OCI-LY7 (cell line): Measurements from ENCODE around the gene WDR31. TPM values are rescaled to one million over a fixed set of nuclear protein-coding genes. Genes with fewer than 3 reads are reported as not detected.

Source experiments
- BruUV-seq: library from RNA; stranded (reverse); fragments of 400-500 nt; replicated peaks from 2 replicates; lab custom pipeline; 2021; lab: Mats Ljungman, UMichigan
- CTCF ChIA-PET: fragments of 300-600 bp; sonication (Branson Sonifier 250); formaldehyde crosslinking; loops from one replicate; lab custom pipeline; 2022; ENCODE audit warnings: antibody characterized with exemption; ENCODE audit not compliant: unreplicated experiment; lab: Charles Lee
- POLR2A ChIA-PET: fragments of 300-600 bp; sonication (Branson Sonifier 250); formaldehyde crosslinking; loops from one replicate; lab custom pipeline; 2022; ENCODE audit warnings: antibody characterized with exemption; lab: Charles Lee
- DNase-seq: peaks from one replicate; pipeline ENCODE4 v3.0.0-alpha.2; 2015; ENCODE audit warnings: low spot score
- H2AFZ ChIP-seq: fragments of 200-600 bp; sonication (generic), shearing (Covaris generic); 2 replicates; pipeline ENCODE4 v1.6.1; 2014; ENCODE audit warnings: mild to moderate bottlenecking, antibody characterized with exemption, low read length, moderate library complexity
- H3K27ac ChIP-seq: fragments of 200-600 bp; sonication (generic); 2 replicates; pipeline ENCODE4 v1.5.1; 2014; ENCODE audit warnings: mixed run types, low read depth, mild to moderate bottlenecking, moderate library complexity, low read length, inconsistent platforms; ENCODE audit not compliant: poor library complexity, severe bottlenecking
- H3K36me3 ChIP-seq: fragments of 200-600 bp; sonication (generic); 2 replicates; pipeline ENCODE4 v1.6.1; 2014; ENCODE audit warnings: mild to moderate bottlenecking, antibody characterized with exemption, low read length, moderate library complexity, mixed read lengths; ENCODE audit not compliant: insufficient read depth
- H3K4me1 ChIP-seq: fragments of 200-600 bp; sonication (generic); 2 replicates; pipeline ENCODE4 v1.5.1; 2014; ENCODE audit warnings: mild to moderate bottlenecking, low read length; ENCODE audit not compliant: insufficient read depth, poor library complexity, severe bottlenecking
- H3K4me2 ChIP-seq: fragments of 200-600 bp; sonication (generic); 2 replicates; pipeline ENCODE4 v1.6.1; 2014; ENCODE audit warnings: mild to moderate bottlenecking, low read length
- H3K4me3 ChIP-seq: fragments of 200-600 bp; sonication (generic); 2 replicates; pipeline ENCODE4 v1.5.1; 2014; ENCODE audit warnings: mild to moderate bottlenecking, low read depth, low read length; ENCODE audit not compliant: poor library complexity, severe bottlenecking
- H3K79me2 ChIP-seq: fragments of 200-600 bp; sonication (generic); 2 replicates; pipeline ENCODE4 v1.6.1; 2016; ENCODE audit warnings: low read depth, mild to moderate bottlenecking, low read length, moderate library complexity, mixed read lengths; ENCODE audit not compliant: insufficient read depth
- H3K9me2 ChIP-seq: fragments of 200-600 bp; sonication (generic); 2 replicates; pipeline ENCODE4 v1.6.1; 2016; ENCODE audit warnings: mild to moderate bottlenecking, low read length, mixed read lengths; ENCODE audit not compliant: insufficient read depth
- H3K9me3 ChIP-seq: fragments of 200-600 bp; sonication (generic); 2 replicates; pipeline ENCODE4 v1.6.1; 2014; ENCODE audit warnings: mild to moderate bottlenecking, mixed run types, low read length, mixed read lengths
- H4K20me1 ChIP-seq: fragments of 200-600 bp; sonication (generic); 2 replicates; pipeline ENCODE4 v1.6.1; 2014; ENCODE audit warnings: mild to moderate bottlenecking, antibody characterized with exemption, low read length, moderate library complexity, mixed read lengths; ENCODE audit not compliant: insufficient read depth
- EZH2phosphoT487 ChIP-seq: fragments of 200-600 bp; sonication (generic); IDR thresholded peaks from 2 replicates; pipeline ENCODE4 v1.6.1; 2018; ENCODE audit warnings: low read depth, borderline replicate concordance, mild to moderate bottlenecking, mixed run types, antibody characterized with exemption, low read length, moderate library complexity, mixed read lengths
- intact Hi-C: fragments of 100-400 bp; cut with micrococcal nuclease; formaldehyde crosslinking; loops from one replicate; pipeline ENCODE4 v1.10.0; 2022; ENCODE audit not compliant: unreplicated experiment
- total RNA-seq, 2 experiments: library from RNA; depleted of rRNA in 1 of 2; stranded (reverse); fragments of >200 nt in 1 of 2; shearing (Covaris generic) in 1 of 2; gene quantifications; 2 replicates each; pipeline ENCODE4 v1.2.3, GENCODE V29; 2014 to 2022
- TF ChIP-seq, protein P1 (sequence below): fragments of 200-600 bp; sonication (generic); conservative IDR thresholded peaks from 2 replicates; pipeline ENCODE4 v1.5.1; 2014; ENCODE audit warnings: mild to moderate bottlenecking, antibody characterized with exemption, low read length, moderate library complexity, mixed read lengths

Gene WDR31
- total RNA-seq, 2 experiments from 2014 or later, result 0.19 to 1.4 TPM

DNA sequence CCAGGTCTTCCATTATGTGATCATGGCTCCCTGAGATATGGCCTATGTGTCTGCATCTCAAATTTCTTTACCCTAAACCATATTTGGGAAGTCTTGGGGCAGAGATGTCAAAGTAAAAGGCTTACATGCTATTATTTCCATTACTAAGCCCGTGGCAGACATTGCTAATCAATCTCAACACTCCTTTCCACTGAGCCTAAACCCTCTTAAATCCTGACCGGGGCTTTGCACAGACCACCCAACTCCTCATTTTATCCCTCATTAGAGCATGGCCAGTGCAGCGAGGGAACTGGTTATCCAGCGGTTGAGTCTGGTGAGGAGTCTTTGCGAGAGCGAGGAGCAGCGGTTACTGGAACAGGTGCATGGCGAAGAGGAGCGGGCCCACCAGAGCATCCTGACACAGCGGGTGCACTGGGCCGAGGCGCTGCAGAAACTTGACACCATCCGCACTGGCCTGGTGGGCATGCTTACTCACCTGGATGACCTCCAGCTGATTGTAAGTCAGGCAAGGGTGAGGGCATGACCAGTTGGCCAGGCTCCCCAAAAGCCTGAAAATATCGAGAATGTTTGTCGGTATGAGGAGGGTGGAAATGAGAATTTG, 20.3 kb upstream of the WDR31 start:
- BruUV-seq, result no TSS peak
- H3K9me2 ChIP-seq, result no peaks in the 10 kb centered on the region
- DNase-seq, result no peak
- H3K36me3 ChIP-seq, result no peaks in the 10 kb centered on the region
- intact Hi-C loops, result no loop called here
- no peaks in the 10 kb centered on the region for H3K4me1 ChIP-seq
- ChIA-PET POLR2A (no interaction called here), CTCF (no interaction called here)
- no peaks in the 10 kb centered on the region for H3K9me3 ChIP-seq
- TF ChIP-seq, protein P1, sequence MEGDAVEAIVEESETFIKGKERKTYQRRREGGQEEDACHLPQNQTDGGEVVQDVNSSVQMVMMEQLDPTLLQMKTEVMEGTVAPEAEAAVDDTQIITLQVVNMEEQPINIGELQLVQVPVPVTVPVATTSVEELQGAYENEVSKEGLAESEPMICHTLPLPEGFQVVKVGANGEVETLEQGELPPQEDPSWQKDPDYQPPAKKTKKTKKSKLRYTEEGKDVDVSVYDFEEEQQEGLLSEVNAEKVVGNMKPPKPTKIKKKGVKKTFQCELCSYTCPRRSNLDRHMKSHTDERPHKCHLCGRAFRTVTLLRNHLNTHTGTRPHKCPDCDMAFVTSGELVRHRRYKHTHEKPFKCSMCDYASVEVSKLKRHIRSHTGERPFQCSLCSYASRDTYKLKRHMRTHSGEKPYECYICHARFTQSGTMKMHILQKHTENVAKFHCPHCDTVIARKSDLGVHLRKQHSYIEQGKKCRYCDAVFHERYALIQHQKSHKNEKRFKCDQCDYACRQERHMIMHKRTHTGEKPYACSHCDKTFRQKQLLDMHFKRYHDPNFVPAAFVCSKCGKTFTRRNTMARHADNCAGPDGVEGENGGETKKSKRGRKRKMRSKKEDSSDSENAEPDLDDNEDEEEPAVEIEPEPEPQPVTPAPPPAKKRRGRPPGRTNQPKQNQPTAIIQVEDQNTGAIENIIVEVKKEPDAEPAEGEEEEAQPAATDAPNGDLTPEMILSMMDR, result no peak
- no peak for TF ChIP-seq EZH2phosphoT487
- no peak overlapping the region for H3K4me3 ChIP-seq
- H3K27ac ChIP-seq, result no peak overlapping the region
- no peaks in the 10 kb centered on the region for H3K79me2 ChIP-seq
- H3K4me2 ChIP-seq, result no peak overlapping the region
- H4K20me1 ChIP-seq, result no peaks in the 10 kb centered on the region; the same call in 1 of the 2 replicates
- no peak overlapping the region for H2AFZ ChIP-seq

DNA sequence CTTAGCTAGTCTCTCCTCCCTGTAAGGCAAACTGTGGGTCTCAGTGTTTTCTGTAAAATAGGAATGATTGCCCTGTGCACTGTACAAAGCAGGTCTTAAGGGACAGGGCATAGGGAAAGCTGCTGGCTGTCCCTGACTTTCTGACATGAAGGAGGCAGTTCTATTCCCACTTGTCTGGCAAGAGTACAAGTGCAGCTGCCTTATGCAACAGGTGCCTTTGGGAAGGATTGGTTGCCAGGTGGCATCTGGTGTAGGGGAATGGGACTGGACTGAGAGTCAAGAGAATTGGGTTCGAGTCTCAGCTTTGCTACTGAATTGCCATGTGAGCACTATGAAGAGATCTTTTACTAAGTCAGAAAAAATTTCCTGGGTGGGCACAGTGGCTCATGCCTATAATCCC, 19.3 kb upstream of the WDR31 start:
- ChIA-PET POLR2A (interaction anchor here (0.6 to 1.4 kb wide), 3 partner anchors 57 to 216 kb away, joined by 4 to 5 read pairs (median 4); no protein-coding TSS in a partner anchor), CTCF (no interaction called here)
- Histone ChIP-seq H3K4me3 (no peak overlapping the region), H3K9me2 (no peaks in the 10 kb centered on the region), H4K20me1 (no peaks in the 10 kb centered on the region; the same call in 1 of the 2 replicates), H2AFZ (no peak overlapping the region), H3K79me2 (no peaks in the 10 kb centered on the region), H3K27ac (no peak overlapping the region), H3K4me2 (no peak overlapping the region), H3K9me3 (no peaks in the 10 kb centered on the region), H3K4me1 (no peaks in the 10 kb centered on the region), H3K36me3 (no peaks in the 10 kb centered on the region)
- intact Hi-C loops, result no loop called here
- no peak for DNase-seq
- no TSS peak for BruUV-seq
- no peak for TF ChIP-seq EZH2phosphoT487
- TF ChIP-seq, protein P1, result no peak

DNA sequence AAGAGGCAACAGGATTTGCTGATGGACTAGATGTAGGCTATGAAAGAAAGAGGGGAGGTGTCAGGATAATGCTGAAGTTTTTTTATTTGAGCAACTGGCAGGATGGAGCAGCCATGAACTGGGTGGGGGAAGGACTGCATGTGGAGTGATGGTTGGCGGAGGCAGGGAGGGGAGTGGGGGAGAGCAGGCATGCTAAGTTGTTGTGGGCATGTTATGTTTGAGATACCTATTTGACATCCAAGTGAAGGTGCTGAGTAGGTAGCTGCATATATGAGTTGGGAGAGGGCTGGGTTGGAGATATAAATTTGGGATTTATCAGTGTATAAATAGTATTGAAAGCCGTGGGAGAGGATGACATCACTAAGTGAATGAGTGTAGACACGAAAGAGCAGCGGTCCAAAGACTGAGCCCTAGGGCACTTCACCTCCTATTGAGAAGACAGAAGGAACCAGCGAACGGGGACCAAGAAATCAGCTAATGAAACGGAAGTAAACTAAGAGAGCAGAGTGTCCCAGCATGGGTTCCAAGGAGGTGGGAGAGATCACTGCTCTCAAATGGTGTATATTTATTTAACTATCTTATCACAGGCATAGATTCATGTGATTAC, 16.7 kb upstream of the WDR31 start:
- no peak for TF ChIP-seq EZH2phosphoT487
- TF ChIP-seq, protein P1, result no peak
- Histone ChIP-seq H3K9me2 (no peaks in the 10 kb centered on the region), H2AFZ (no peak overlapping the region), H4K20me1 (no peaks in the 10 kb centered on the region; the same call in 1 of the 2 replicates), H3K4me1 (no peaks in the 10 kb centered on the region), H3K4me3 (no peak overlapping the region), H3K27ac (no peak overlapping the region), H3K36me3 (no peaks in the 10 kb centered on the region), H3K4me2 (no peak overlapping the region), H3K9me3 (no peaks in the 10 kb centered on the region), H3K79me2 (no peaks in the 10 kb centered on the region)
- POLR2A ChIA-PET, result interaction anchor here (0.6 kb wide), 1 partner anchor 9 kb away, joined by 3 read pairs; no protein-coding TSS in a partner anchor
- no peak for DNase-seq
- no TSS peak for BruUV-seq
- intact Hi-C loops, result no loop called here
- CTCF ChIA-PET, result no interaction called here
